ENCODE results near the gene RNF11.

DNA sequence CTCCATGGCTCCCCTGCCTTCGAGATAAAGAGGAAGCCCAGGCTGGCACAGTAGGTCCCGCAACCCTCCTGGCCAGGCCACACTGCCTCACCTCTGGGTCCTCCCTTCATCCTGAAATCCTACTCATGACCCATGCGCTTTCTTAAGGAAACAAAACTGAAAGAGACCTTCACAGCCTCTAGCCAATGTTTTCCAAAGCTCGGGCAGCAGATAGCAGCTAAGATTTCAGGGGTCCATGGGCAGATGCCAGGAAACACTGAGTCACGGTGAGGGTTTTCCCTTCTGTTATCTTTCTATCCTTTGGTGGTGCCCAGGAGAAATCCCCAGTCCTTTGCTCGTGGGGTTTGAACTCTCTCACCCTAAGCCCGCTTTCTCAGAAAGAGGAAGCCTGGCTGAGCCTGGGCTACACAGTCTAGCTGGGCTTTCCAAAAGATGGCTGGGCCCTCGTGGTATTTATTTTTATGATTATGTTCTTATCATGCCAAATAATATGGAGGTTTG is 67.7 kb downstream of the RNF11 start:
- TF ChIP-seq RAD21 (IDR thresholded peaks at IDR 0.05) (no peak), CTCF (IDR thresholded peaks at IDR 0.05; ENCODE audit: low read depth, low read length, missing input control) (no peak), JUND (IDR thresholded peaks at IDR 0.05) (no peak), TAF1 (conservative IDR thresholded peaks at IDR 0.05) (no peak)
